DMS53 treated with DMSO at 0.1 percent for 48 hours (cell line): ENCODE data around the gene PRAC2.
"Not testable (repeated sequence)": the region's sequence is repeated elsewhere in the genome, so short reads cannot be mapped to it uniquely, and the experiment has no call there.

Source experiments
- DNase-seq: peaks from one replicate; lab custom pipeline; 2025; ENCODE audit not compliant: unreplicated experiment; lab: John Stamatoyannopoulos, UW

PRAC2 gene

DNA sequence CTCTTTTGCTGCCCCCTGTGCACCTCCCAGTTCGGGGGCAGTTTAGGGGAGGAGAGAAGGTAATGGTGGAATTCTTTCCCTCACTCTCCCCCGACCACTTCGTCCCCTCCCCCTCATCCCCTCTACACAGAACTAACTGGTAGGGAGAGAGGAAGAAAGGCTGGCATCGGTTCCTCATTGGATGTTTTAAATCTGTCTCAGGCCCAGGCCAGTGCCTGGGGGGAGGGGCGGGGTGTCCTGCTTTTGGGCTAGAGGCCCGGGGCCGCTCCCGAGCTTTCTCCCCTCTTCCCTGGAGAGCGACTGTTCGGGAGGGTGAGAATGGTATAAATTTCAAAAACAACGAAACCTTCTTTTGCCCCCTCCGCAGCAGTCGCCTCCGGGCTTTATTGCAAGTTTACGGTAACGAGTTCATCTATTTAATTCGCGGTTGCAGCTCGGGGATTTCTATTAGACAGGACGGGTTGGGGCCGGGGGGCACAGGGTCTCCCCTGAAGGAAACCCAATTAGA is at the start of gene PRAC2:
TSS of gene PRAC2 (plus strand) at position 271 of the 508 bp plus-strand sequence. CDS start 1,226 bp downstream, outside the sequence.
- DNase-seq, result no peak

DNA sequence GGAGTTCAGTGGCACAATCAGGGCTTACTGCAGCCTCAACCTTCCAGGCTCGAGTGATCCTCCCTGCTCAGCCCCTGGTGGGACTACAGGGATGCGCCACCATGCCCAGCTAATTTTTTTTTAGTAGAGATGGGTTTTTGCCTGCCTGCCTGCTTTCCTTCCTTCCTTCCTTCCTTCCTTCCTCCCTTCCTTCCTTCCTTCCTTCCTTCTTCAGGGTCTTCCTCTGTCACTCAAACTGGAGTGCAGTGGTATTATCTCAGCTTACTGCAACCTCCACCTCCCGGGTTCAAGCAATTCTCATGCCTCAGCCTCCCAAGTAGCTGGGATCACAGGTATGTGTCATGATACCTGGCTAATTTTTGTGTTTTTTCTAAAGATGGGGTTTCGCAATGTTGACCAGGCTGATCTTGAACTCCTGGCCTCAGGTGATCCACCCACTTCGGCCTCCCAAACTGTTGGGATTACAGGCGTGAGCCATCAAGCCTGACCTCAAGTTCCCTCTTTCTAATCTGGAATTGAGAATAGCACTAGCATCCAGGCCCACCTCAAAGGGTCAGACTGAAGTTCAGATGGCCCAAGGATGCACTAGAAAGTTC is 45.9 kb upstream of the PRAC2 start:
- DNase-seq, result no peak

DNA sequence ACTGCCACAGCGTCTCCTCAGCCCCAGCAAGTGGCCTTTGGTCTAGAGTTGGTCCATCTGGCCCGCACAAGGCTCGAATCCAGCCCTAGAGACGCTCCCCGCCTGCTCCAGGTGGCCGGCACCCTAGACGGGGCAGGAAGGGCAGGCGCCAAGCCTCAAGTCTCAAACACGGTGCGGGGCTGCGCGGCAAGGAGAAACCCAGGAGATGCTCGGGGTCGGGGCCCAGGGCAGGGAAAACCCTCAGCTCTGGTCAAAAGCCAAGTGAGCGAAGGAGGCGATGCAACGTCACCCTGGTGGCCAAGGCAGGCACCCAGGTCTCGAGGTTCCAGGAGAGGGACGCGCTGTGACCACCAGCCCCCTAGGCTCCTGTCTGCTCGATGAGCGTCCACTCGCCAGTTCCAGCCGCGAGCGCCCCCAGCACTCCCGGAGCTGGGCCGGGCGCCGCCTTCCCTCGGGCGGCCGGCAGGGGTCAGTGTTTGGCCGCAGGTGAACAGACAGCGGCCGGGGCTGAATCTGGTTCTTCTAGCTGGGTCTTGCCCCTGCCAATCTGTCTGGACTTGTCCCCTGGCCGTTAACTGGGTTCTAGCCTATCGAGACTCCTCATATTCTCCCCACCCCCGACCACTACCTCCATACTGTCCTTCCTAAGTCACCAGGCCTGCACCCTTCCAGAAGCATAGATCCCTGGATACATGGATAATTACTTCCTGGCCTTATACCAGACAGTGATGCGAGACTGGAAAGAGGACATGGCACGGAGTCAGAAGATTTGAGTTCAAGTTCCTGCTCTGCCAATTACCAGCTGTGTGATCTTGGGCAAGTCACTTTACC is 44.6 kb upstream of the PRAC2 start:
- peak; percentile 16 for DNase-seq

DNA sequence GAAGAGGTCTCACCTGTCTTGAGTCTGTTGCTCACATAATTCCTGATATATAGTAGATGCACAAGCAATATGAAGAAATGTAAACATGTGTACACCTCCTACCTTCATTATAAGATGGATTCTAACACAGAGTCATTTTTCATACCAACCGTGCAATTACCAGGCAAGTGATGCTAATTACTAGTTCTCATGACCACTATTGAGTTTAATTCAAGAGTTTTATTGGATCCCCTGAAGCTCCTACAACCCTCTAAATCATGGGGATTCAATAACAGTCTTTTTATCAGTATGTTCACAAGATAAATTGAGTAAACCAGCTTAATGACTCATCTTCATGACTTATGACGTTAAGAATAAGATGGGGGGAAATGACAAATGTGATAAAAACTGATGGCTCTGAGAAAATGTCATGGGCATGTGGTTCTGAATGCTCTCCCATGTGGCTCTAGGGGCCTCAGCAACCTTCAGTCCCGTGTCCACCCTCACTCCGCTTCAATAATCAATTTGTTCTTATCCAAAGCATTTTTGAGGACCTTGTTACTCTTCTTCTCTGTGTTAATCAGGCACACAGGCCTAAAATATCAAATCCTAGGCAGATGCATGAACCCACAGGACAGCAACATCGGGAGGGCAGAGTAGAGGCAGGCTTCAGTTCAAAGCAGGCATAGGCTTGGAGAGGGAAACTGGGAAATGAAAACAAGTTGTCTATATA is 43.4 kb upstream of the PRAC2 start:
- DNase-seq, result no peak

DNA sequence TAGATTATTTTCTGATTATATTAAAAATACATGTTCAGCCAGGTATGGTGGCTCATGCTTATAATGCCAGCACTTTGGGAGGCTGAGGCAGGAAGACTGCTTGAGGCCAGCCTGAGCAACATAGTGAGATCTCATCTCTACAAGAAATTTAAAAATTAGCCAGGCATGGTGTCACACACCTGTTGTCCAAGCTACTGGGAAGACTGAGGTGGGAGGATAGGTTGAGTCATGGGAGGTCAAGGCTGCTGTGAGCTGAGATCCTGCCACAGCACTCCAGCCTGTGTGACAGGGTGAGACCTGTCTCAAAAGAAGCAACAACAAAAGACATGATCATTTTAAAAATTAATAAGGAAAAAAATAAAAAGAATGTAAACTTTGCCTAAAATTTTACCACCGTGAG is 41.4 kb upstream of the PRAC2 start:
- DNase-seq, result no peak

DNA sequence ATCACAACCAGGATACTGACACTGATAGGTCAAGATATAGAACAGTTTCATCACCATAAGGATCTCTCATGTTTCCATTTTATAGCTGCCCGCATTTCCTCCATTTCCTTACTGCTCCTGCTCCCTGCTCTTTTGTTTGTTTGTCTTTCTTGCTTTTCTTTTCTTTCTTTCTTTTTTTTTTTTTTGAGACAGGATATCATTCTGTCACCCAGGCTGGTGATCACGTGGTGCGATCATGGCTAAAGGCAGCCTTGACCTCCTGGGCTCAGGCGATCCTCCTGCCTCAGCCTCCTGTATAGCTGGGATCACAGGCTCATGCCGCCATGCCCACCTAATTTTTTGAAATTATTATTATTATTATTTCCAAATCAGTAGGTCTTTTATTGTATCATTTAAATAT is 32.3 kb upstream of the PRAC2 start:
- no peak for DNase-seq

DNA sequence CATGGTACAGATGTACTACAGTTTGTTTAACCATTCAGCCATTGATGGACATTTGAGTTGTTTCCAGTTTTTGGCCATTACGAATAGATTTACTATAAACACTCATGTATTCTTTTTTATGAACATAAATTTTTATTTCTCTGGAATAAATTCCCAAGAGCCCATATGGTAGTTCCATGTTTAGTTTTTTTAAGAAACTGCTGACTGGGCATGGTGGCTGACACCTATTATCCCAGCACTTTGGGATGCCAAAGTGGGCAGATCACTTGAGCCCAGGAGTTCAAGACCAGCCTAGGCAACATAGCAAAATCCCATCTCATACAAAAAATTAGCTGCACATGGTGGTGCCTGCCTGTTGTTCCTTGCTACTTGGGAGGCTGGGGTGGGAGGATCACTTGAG is 30.9 kb upstream of the PRAC2 start:
- no peak for DNase-seq

DNA sequence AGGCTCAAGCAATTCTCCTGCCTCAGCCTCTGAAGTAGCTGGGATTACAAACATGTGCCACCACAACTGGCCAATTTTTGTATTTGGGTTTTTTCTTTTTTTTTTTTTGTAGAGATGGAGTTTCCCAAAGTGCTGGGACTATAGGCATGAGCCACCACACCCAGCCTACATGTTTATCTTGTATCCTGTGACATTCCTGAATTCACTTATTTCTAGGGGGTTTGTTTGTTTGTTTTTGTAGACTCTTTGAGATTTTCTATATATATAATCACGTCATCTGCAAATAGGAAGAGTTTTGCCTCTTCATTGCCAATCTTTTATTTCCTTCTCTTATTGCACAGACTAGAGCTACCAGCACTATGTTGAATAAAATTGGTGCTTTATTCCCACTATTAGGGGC is 29.8 kb upstream of the PRAC2 start:
- DNase-seq, result no peak

DNA sequence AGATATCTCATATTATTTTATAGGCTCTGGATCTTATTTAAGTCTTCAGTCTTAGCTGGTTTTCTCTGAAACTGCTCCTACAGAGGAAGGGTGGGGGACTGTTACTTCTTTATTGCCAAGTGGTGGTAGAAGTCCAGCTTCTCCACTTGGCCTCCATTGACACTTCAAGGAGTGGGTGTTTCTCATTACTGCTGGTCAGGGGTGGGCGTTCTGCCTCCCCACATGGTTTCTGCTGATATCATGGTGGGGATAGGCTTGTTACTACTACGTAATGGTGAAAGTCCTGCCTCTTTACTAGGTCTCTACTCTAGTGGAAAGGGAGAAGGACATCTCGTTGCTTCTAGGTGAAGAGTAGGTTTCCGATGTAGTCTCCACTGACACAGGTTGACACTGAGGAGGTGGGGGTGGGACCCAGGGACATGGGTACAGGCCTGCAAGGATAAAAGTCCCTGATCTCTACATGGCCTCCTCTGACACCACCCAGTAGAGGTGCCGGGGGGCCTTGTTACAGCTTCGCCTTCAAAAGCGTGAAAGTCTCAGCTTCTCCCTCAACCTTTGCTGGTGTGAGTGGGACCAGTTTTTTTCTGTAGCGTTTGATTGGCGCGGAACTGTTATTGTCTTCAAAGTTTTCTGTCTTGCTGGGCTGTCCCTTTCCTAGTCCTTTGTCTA is 21.0 kb upstream of the PRAC2 start:
- no peak for DNase-seq

DNA sequence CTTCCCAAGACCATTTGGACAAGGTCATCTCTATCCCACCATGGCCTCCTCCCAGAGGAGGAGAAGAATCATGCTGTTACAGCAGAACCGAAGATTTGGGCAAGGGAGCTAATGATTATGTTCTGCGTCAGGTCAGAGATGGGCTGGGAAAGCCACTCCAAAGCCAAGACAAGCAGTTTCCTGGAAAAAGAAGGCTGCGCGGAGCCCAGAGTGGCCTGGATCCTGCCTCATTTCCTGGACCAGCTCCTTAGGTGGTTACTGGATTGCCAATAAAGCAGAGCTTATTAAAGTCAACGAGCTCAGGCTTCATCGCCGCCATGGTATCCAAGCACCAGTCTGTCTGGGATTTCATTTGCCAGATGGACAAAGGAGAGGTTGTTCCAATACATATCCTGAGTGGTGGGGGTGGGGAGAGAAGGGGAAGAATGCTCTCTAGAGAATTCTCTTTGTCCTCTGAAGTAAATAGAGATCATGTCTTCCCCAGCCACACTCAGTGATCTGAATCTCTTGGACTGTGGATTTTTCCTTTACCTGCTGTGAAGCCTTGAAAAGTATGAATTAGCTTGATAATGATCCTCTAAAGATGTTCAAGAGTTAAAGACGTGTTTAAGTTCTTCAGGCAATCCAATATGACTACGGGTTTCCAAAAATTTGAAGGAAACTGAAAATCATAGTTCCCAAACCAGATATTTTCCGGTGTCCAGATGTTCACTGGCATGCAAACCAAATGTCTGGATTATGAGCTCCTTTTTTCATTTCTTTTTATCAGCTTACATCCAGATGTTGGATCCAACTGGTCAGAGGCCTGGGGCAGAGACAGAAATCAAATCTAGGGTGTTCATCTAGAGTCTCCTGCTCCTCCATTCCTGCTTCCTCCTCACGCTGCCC is 18.4 kb upstream of the PRAC2 start:
- DNase-seq, result no peak

DNA sequence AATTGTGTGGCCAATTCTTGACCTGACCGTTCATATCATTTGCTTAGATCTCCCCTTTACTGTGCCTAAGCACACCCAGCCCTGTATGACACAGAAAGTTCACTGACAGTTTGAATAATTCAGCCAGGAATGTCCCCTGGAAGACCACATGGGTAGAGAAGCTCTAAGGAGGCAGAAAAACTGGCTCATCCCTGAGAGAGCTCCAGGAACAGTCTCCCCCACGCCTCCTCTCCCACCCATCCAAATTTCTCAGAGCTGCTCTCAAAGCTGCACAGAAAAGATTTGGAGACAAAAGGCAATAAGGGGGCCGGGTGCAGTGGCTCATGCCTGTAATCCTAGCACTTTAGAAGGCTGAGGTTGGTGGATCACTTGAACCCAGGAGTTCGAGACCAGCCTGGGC is 11.9 kb upstream of the PRAC2 start:
- DNase-seq, result no peak

DNA sequence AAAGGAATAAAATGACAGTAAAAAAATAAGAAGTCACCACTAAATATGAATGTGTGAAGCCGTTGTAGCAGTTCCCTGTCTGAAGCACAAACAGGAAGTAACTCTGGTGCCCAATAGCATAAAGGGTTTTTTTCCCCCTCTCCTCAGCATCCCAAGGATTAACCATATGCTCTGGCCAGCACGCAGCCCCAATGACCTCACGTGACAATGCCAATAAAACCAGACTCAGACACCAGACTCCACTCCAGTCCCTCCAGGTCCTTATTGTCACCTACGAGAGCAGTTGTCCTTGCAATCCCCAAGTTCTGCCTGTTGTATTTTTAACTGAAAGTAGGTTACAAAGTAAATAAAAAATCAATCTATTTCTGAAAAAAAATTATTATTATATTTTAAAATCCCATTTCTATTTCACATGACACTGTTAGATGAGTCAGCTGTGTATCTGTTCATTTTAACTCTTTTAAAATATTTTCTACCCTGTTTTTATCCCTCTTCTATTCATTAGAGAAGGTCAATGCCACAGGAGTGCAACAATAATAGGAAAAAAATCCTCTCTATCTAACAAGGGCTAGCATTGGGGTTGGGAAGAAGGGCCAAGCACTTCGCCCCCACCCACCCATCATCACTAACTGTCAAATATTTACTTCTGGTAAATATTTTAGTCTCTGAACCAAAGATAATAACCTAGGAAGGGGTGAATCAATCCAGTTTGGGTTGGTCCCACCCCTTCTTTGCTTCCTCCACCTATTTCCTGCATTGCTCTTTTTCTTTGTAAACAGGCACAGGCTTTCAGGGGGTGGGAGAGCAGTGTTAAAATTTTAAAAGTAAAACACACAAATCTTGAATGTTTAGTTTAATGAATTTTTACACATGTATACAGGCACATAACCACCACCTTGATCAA is 7.2 kb upstream of the PRAC2 start:
- DNase-seq, result no peak

DNA sequence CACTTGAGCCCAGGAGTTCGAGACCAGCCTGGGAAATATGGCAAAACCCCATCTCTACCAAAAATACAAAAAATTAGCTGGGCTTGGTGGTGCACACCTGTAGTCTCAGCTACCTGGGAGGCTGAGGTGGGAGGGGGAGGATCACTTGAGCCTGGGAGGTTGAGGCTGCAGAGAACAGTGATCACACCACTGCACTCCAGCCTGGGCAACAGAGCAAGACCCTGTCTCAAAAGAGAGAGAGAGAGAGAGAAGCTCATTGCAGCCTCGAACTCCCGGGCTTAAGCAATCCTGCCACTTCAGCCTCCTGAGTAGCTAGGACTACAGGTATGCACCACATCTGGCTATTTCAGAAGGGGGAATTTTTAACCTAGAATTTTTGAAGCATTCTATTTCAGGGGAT is 6.4 kb upstream of the PRAC2 start:
- DNase-seq, result not testable (repeated sequence)

DNA sequence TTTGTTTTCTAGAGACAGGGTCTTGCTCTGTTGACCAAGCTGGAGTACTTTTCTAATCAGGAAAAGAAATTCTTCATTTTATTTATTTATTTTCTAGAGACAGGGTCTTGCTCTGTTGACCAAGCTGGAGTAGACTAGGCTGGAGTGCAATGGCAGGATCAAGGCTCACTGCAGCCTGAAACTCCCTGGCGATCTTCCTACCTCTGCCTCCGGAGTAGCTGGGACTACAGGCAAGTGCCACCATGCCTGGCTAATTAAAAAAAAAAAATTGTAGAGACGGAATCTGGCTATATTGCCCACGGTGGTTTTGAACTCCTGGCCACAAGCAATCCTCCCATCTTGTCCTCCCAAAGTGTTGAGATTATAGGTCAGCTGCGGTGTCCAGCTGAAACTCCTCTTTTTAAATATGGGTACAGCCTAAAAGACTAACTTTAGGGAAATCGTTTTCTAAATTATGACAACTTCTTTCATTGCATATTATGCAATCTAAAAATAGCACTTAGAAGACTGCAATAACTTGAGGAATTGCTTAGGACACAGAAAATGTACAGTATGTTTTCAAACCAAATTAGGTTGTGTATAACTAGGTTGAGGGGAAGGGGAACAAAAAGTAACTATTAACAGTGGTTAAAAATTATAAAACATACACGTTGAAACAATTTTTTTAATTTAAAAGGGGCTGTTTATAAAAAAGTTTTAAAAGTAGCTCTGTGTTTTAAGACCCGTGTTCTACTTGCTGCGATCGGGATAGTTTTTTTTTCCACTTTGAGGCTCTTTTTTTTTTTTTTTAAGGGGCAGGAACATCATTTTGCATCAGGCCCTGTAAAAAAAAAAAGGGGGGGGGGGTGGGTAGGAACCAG is 5.4 kb upstream of the PRAC2 start:
- no peak for DNase-seq

DNA sequence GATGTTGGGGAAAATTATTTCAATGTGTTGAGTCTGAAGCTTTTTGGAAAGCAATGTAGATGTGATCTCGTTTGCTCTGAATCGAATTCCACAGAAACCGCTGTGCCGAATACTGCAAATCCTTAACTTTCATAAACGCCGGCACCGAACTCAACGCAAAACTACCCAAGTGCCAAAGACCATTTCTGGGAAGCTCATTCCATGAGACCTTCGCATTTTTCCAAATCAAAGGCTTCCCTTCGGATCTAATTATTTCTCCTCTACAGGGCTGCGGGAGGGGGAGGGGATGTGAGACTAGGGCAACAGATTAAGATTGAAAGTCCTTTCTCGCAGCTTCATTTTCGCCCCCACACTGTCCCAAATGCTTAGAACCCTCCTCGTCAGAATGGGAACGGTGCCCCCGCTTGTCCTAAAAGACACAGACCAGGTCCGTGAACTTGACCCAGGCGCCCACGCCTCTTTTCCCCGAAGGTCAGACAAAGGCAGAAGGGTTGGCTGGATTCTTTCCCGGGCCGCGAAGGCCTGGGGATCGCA is 4.7 kb upstream of the PRAC2 start:
- no peak for DNase-seq

DNA sequence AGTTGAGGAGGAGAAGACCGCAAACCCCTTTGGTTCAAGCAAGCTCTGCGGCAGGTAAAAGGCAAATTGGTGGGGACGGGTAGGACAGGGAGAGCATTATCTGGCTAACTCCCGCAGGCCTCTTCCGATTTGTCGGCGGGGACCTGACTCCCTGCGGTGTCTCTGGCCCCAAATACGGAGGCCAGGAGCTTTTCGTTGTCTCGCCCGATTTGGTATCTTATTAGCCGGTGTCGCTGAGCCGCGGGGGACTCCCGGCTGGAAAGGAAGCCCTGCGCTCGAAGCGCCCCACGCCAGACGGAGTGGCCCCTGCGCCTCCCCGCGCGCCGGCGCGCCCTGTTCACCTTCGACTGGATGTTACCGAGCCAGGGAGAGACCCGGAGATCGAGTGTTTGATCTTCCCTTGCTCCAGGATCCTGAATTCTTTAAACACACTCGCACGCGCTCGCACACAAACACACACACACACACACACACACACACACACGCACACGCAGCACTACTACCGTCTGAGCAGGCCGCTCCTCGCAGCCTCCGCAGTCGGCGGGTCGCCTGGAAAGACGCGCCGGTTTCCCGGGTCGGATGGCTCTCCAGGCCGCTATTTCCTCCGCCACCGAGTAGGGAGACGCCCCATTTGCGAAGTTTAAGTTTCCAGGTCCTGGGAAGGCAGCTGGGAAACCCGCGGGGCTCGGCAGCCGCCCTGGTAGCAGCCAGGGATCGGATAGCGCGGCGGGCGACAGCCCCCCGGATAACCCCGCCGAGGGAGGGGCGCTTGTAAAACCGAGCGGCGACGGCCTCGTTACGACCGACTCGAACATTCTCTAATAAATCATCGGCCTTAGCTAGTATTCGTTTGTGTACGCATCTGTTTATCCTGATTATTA is 4.0 kb upstream of the PRAC2 start:
- DNase-seq, result no peak

DNA sequence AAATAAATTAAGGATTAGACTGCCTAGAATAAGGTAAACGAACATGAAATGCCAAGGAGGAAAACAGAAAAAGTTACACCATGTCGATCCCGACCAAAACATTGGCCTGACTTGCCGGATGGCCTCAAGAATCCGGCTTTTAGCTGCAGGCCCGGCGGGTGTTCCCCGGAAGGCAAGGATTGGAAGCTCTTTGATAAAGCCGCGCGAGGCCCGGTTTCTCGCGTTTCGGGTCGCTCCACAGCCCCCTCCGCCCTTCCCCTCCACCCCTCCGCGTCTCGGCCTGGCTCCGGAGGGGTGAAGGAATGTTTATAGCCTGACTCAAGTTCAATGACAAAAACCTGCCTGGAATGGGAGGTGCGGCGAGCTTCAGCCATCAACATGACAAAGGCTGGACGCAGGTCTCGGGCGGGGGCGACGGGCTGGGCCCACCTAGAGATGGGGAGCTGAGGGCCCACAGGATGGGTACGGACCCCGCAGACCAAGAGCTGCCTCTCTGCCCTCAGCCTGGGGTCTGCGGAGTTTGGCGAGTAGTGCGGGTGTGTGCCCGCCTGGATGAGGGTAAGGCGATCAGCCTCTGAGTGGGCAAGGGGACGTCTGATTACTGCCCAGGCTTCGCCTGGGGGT is 3.2 kb upstream of the PRAC2 start:
- no peak for DNase-seq
